Measurements from ENCODE around the gene TFAP2A. TPM values are rescaled to one million over a fixed set of nuclear protein-coding genes. Genes with fewer than 3 reads are reported as not detected.
A peak's percentile ranks its signal among the peaks of the same experiment; 100 is the strongest.

Gene TFAP2A
- polyA plus RNA-seq, 3 donors, result 31.7 to 41.8 (median 33.6) TPM

- peak in 3 of 11 donors; percentile 38 to 71 (median 54) for DNase-seq (ENCODE audit: extremely low read depth in 1 of 11, low read depth in 9 of 11, low spot score in 4 of 11)
Observed at GRCh38 chr6:10368861-10369260, 46.0 kb downstream of the TFAP2A start.

DNA sequence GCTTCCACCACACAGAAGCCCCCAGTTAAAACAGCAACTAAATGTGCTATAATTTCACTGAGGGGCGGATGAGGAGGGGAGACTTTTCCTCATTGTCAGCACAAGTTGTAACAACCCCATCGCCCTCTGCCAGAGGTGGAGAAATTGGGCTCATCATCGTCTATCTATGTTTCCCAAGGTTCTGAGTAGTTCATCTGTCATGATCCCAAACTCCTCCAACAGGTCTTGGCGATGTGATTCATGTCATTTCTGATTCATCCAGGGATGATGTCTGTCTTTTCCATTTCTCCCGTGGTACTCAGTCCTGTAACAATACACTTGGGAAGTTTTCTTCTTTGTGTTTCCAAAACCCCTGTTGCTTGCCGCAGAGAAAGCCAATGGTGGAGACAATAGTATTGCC, 51.0 kb downstream of the TFAP2A start:
- no peak for DNase-seq (ENCODE audit: extremely low read depth in 1 of 11, low read depth in 9 of 11, low spot score in 4 of 11)

- no peak for DNase-seq (ENCODE audit: extremely low read depth in 1 of 11, low read depth in 9 of 11, low spot score in 4 of 11)
Observed at GRCh38 chr6:10362300-10362699, 52.6 kb downstream of the TFAP2A start.

GRCh38 chr6:10361428-10361827, 53.4 kb downstream of the TFAP2A start:
- no peak for DNase-seq (ENCODE audit: extremely low read depth in 1 of 11, low read depth in 9 of 11, low spot score in 4 of 11)

- no peak for DNase-seq (ENCODE audit: extremely low read depth in 1 of 11, low read depth in 9 of 11, low spot score in 4 of 11)
Observed at GRCh38 chr6:10359581-10359980, 55.3 kb downstream of the TFAP2A start.

- no peak for DNase-seq (ENCODE audit: extremely low read depth in 1 of 11, low read depth in 9 of 11, low spot score in 4 of 11)
Observed at GRCh38 chr6:10355115-10355702, 59.7 kb downstream of the TFAP2A start.

DNA sequence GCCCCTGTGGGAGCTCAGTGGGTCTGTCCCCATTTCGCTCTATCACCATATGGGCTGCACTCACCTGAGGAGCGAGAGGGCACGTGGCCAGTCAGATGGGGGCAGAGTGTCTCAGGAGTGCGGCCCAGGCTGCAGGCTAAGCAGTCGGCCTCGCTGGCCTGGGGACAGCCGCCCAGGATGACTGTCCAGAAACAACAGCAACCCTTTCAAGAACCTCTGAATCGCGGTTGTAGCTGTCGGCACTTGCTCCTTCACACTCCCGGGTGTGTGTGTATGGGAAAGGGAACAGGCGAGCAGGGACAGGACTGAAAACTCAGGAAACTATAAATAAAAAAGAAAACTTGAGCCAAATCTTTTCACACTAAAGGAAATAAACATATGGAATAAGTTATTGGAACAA, 63.1 kb downstream of the TFAP2A start:
- peak in 2 of 11 donors; percentile 4 to 25 for DNase-seq (ENCODE audit: extremely low read depth in 1 of 11, low read depth in 9 of 11, low spot score in 4 of 11)

GRCh38 chr6:10350720-10351119, 64.2 kb downstream of the TFAP2A start:
- no peak for DNase-seq (ENCODE audit: extremely low read depth in 1 of 11, low read depth in 9 of 11, low spot score in 4 of 11)

- DNase-seq (ENCODE audit: extremely low read depth in 1 of 11, low read depth in 9 of 11, low spot score in 4 of 11), result no peak
Observed at GRCh38 chr6:10347561-10348327, 67.1 kb downstream of the TFAP2A start.

Other genes with a start within 250 kb of the TFAP2A start
- gene GCNT2, start 106.3 kb upstream of the TFAP2A start, polyA plus RNA-seq (ENCODE audit: insufficient read length in 3 of 3), result 10 to 100 TPM; 14.4 to 21.2 (median 18.2) TPM

Measured in renal cortex interstitium (tissue), 11 donors.